NCI-H774 (cell line): Measurements from ENCODE around the gene SYNGR1.

ENCODE experiments used
- DNase-seq: peaks from one replicate; lab custom pipeline; 2025; lab: John Stamatoyannopoulos, UW

The SYNGR1 gene

DNA sequence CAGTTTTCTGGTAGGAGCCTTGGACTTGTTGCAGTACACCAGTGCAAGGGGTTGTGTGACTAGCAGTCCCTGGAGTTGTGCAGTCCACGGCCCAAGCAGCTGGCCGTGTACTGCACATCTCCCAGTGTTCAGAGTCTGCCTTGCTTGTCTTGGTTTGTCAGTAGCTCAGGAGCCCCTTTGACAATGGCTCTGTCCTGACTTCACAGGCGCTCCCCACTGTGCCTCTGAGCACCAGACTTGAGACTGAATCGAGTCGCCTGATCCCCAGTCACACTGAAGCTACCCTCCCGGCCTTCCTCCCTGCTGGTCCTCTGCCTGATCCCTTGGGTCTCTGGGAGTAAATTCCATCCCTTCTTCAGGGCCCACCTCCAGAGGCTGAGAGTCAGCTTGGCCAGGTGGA is 19.4 kb downstream of the SYNGR1 start:
- no peak for DNase-seq

- no peak for DNase-seq
Measured at GRCh38 chr22:39369586-39369985, 19.8 kb downstream of the SYNGR1 start.

DNA sequence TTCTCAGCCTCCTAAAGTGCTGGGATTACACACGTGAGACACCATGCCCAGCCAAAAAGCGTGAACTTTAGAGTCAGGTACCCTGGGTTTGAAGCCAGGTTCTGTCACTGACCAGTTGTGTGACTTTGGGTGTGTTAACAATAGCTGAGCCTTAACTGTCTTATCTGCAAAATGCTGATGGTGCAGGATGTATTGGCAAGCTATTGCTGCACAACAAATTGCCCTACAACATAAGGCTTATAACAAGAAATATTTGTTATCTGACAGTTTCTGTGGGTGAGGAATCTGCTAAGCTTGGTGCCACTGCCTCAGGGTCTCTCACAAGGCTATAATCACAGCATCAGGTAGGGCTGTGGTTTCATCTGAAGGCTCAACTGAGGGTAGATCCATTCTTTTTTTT is 21.9 kb downstream of the SYNGR1 start:
- no peak for DNase-seq

DNA sequence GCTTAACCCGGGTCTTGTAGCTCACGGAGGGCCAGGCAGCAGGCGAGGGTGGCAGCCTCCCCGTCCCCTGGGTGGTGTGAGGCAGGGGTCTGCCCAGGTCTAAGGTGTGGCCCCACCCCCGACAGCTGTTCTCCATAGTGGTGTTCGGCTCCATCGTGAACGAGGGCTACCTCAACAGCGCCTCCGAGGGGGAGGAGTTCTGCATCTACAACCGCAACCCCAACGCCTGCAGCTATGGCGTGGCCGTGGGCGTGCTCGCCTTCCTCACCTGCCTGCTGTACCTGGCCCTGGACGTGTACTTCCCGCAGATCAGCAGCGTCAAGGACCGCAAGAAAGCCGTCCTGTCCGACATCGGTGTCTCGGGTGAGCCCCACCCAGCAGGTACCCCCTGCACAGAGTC is 24.4 kb downstream of the SYNGR1 start:
- DNase-seq: no peak

DNA sequence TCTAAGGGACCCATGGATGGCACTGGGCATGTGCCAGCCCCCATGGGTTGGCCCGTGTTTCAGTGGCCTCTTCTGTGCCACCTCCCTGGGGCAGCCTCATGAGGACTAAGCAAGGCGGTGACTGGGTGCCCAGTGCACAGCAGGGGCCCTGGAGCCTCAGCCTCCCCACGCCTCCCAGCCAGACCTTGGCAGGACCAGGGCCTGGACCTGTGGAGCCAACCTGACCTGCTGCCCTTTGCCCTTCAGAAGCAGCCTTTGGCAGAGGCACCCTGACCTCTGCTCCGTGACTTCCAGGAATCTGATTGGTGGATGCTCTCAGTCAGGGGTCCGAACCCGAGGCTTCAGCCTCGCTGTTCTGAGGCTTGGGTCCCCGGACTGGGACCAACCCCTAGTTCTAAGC is 25.0 kb downstream of the SYNGR1 start:
- no peak for DNase-seq

DNA sequence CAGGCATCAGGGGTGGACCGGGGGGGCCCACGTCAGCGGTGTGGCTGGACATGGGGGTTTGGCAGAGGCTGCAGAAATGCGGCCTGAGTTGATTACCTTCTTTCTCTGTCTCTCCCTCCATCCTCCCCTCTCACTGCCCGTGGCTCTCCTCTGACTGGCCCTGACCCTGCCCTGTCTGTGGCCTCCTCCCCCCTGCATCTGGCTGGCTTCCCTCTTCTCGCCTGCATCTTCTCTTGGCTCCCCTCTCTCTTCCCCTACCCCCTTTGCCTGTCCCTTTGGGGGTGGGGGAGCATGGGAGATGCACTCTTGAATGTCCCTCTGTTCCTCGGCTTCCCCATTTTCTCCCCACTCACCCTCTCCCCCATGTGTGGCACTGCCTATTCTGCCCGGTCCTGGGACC is 25.9 kb downstream of the SYNGR1 start:
- DNase-seq: no peak

GRCh38 chr22:39379756-39380730 is 30.3 kb downstream of the SYNGR1 start:
- no peak for DNase-seq

DNA sequence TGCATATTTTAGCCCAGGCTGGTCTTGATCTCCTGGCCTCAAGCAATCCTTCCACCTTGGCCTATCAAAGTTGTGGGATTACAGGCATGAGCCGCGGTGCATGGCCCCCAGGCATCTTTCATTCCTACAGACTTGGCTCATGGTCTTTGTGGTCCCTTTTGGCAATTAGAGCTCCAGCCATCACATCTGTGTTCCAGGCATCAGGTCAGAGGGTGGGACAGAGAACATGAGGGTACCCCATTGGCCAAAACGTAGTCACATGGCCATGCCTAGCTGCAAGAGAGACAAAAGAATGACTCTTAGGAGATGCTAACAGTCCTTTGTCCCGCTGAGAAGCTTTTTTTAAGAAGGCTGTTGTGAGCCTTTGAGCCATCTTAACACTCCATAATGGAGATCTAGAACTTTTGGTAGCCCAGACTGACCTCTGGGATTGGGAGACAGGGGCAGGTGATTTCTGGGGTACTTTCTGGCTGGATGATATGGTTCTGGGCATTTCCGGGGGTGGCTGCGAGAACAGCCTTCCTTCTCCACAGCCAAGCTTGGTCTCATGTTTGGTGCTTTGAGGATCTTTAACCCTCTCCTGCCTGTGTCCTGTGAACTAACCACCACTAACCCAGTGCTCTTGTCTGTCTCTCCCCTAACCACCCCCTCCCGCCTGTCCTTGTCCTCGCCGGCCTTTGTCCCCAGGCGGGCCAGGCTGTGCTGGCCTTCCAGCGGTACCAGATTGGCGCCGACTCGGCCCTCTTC is 31.4 kb downstream of the SYNGR1 start:
- no peak for DNase-seq

DNA sequence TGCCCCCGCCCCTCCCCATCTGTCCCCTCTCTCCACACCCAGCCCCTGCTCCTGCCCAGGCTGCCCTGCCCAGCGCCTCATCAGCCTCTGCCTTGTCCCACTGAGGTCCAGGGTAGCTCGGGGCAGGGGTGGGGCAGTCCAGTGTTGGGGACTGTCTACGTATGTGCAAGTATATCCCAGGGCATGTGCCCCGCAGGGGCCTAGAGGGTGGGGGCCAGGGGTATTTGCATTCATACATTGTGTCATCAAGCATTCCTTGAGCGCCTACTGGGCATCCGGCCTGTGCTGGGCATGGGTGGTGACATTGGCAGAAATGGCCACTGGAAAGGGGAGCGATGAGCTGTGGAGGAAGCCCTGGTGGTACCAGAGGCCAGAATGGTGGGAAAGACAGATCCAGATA is 32.1 kb downstream of the SYNGR1 start:
- DNase-seq: no peak

GRCh38 chr22:39382410-39382809 is 32.6 kb downstream of the SYNGR1 start:
- no peak for DNase-seq

- DNase-seq: no peak
Measured at GRCh38 chr22:39383841-39384625, 34.2 kb downstream of the SYNGR1 start.

DNA sequence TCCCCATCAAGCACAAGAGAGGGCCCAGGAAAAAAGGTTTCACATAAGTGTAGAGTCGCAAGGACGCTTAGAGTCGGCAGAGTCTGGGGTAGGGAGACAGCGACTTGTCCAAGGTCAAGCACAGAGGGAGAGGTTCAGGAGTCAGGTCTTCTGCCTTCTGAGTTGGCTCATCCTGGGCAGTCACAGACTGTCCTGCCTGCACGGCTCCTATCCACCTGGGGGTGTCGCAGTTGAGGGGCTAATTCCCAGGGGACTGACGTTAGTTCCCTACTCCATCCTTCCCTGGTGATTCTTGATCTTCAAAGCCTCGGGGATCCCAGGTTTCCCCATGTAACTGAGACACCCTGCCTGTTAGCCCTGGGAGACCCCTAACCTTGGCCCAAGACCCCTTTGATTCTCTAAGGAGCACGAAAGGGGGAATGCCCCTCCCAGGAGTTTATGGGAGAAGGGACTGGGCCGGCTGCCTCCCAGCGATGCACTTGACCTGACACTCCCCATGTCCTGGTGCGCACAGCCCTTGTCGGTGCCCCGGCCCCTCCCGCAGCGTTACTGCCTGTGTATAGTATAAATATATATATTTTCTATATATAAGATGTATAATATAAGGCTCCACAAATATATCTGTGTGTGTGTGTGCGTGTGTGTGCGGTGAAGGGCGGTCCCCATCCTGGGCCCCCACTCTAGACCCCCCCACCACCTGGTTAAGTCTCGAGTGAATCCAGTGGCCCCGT is 35.1 kb downstream of the SYNGR1 start:
- DNase-seq: no peak

- peak; percentile 43 for DNase-seq
Measured at GRCh38 chr22:39388261-39389011, 38.6 kb downstream of the SYNGR1 start.

GRCh38 chr22:39389420-39389819 is 39.6 kb downstream of the SYNGR1 start:
- no peak for DNase-seq

GRCh38 chr22:39392341-39392948 is 42.7 kb downstream of the SYNGR1 start:
- no peak for DNase-seq

DNA sequence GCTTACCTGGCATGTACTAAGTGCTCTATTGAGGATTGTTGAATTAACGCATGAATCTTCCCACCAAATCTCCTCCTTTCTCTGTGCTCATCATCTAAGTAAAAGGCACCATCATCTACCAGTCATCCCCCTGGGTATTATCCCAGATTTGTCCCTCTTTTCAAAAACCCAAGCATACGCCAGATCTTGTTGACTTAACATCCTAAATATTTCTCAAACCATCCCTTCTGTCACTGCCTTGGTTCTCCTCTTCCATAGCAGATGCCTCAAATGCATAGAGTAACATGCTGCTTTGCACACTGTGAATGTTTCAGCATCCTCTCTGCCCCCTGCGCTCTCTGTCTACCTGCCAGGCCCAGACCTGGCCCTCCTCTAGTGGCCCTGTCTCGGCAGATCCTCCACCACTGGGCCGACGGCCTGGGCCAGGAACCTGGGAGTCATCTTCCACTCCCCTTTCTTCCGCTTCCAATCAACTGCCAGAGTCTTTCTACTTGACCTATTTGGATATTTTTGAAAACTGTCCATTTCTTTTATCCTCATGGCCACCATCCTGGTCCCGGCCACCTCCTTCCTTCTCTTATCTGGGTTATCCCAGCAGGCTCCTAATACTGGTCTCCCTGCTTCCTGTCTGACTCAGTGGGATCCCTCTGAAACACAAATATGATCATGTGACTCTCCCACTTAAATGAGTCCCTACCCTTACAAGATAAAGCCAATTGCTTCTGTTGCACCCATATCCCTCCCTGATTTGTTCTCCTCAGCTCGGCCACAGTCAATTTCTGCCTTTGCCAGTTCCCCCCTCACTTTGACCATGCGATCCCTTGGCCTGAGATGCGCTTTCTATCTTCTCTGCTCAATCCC is 46.4 kb downstream of the SYNGR1 start:
- no peak for DNase-seq

GRCh38 chr22:39396797-39397195 is 47.0 kb downstream of the SYNGR1 start:
- no peak for DNase-seq

- DNase-seq: no peak
Measured at GRCh38 chr22:39401301-39401631, 51.5 kb downstream of the SYNGR1 start.

GRCh38 chr22:39405346-39406085 is 55.7 kb downstream of the SYNGR1 start:
- no peak for DNase-seq
